ENCODE data around the gene PARD3. TPM values are rescaled to one million over a fixed set of nuclear protein-coding genes. Genes with fewer than 3 reads are reported as not detected.
"Not testable (repeated sequence)": the region's sequence is repeated elsewhere in the genome, so short reads cannot be mapped to it uniquely, and the experiment has no call there.

The PARD3 gene
- polyA plus RNA-seq, 3 donors from 2014 or later, result 0.72 TPM; not detected in 2

DNA sequence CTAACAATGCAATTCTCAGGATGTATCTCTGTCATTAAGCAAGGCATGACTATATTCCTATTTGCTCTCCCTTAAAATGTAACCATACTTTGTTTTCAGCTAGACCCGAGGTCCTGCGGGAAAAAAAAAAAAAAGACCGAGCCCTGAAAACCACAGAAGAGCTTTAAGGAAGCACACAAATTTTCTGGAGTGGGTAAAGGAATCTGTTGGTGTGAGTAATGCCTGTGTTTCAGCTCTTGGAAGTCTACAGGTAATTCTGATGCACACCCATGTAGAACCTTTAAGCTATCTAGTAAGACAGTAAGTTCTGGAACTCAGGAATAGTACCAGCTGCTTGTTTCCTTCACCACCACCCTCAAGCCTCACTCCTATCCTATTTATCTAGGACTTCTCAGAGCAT lies 351.1 kb downstream of the PARD3 start:
- Mint-ChIP-seq H3K27me3 (ENCODE audit: low read depth in 3 of 3) (peaks cover 0 to 3% (median 2%) of the 10 kb centered on the region in 3 donors), H3K4me3 (no peak overlapping the region), H3K4me1 (no peaks in the 10 kb centered on the region), H3K27ac (no peak overlapping the region), H3K9me3 (peaks cover 0 to 3% (median 0%) of the 10 kb centered on the region in 6 donors), H3K36me3 (no peaks in the 10 kb centered on the region)
- DNase-seq, result no peak

DNA sequence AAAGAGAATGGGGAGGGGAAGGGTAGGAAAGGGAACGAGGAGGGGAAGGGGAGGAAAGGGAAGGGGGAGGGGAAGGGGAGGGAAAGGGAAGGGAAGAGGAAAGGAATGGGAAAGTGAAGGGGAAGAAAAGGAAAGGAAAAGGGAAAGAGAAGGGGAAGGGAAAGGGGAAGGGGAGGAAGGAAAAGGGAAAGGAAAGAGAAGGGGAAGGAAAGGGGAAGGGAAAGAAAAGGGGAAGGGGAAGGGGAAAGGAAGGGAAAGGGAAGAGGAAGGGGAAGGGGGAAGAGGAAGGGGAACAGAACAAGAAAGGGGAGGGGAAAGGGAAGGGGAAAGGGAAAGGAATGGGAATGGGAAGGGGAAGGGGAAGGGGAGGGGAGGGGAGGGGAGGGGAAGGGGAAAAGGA lies 352.1 kb downstream of the PARD3 start:
- H3K4me3 Mint-ChIP-seq, result no peak overlapping the region

GRCh38 chr10:34462056-34462455 lies 353.0 kb downstream of the PARD3 start:
- H3K36me3 Mint-ChIP-seq, result no peaks in the 10 kb centered on the region
- no peak overlapping the region for H3K27ac Mint-ChIP-seq
- no peaks in the 10 kb centered on the region for H3K4me1 Mint-ChIP-seq
- no peak overlapping the region for H3K4me3 Mint-ChIP-seq
- peaks cover 0 to 2% (median 0%) of the 10 kb centered on the region in 3 donors for H3K27me3 Mint-ChIP-seq (ENCODE audit: low read depth in 3 of 3)
- H3K9me3 Mint-ChIP-seq, result peaks cover 0 to 3% (median 0%) of the 10 kb centered on the region in 6 donors
- no peak for DNase-seq

More for the DNA sequence above, 352.1 kb downstream of the PARD3 start:
- Mint-ChIP-seq H3K27me3 (ENCODE audit: low read depth in 3 of 3) (peaks cover 0 to 2% (median 0%) of the 10 kb centered on the region in 3 donors), H3K4me1 (no peaks in the 10 kb centered on the region), H3K36me3 (no peaks in the 10 kb centered on the region), H3K9me3 (peaks cover 0 to 3% (median 0%) of the 10 kb centered on the region in 6 donors), H3K27ac (no peak overlapping the region)
- no peak for DNase-seq

- H3K36me3 Mint-ChIP-seq, result no peaks in the 10 kb centered on the region
- no peaks in the 10 kb centered on the region for H3K4me1 Mint-ChIP-seq
Observed at GRCh38 chr10:34454590-34455261, 360.4 kb downstream of the PARD3 start.

GRCh38 chr10:34449836-34450235 lies 365.3 kb downstream of the PARD3 start:
- Mint-ChIP-seq H3K27ac (no peak overlapping the region), H3K36me3 (no peaks in the 10 kb centered on the region), H3K4me3 (no peak overlapping the region), H3K9me3 (peaks cover 0 to 2% (median 0%) of the 10 kb centered on the region in 6 donors), H3K4me1 (no peaks in the 10 kb centered on the region), H3K27me3 (ENCODE audit: low read depth in 3 of 3) (peaks cover 0 to 6% (median 1%) of the 10 kb centered on the region in 3 donors)
- no peak for DNase-seq

More at GRCh38 chr10:34454590-34455261, 360.4 kb downstream of the PARD3 start:
- Mint-ChIP-seq H3K9me3 (peaks cover 0 to 2% (median 0%) of the 10 kb centered on the region in 6 donors), H3K27me3 (ENCODE audit: low read depth in 3 of 3) (peaks cover 0 to 3% (median 0%) of the 10 kb centered on the region in 3 donors), H3K27ac (no peak overlapping the region), H3K4me3 (no peak overlapping the region)
- no peak for DNase-seq

DNA sequence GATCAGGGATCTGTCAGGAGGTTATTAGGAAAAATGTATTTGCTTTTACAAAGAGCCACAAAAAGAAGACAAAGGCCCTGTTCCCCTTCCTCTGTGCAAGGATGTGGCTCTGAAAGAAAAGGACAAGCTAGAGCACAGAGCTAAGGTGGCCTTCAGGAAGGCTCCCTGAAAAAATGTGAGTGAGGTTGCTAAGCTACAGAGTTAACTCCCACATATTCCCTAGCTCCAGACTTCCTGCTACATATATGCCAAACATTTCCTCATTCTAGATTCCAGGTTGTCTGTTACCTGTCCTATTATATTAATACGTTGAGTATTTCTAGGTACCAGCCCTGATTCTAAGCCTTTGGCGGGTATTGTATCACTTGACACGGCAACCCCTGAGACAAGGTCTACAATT lies 369.0 kb downstream of the PARD3 start:
- Mint-ChIP-seq H3K27me3 (ENCODE audit: low read depth in 3 of 3) (peaks cover 0 to 6% (median 1%) of the 10 kb centered on the region in 3 donors), H3K9me3 (peaks cover 0 to 3% (median 0%) of the 10 kb centered on the region in 6 donors), H3K36me3 (no peaks in the 10 kb centered on the region), H3K4me3 (no peak overlapping the region), H3K27ac (no peak overlapping the region), H3K4me1 (no peaks in the 10 kb centered on the region)
- DNase-seq, result no peak

DNA sequence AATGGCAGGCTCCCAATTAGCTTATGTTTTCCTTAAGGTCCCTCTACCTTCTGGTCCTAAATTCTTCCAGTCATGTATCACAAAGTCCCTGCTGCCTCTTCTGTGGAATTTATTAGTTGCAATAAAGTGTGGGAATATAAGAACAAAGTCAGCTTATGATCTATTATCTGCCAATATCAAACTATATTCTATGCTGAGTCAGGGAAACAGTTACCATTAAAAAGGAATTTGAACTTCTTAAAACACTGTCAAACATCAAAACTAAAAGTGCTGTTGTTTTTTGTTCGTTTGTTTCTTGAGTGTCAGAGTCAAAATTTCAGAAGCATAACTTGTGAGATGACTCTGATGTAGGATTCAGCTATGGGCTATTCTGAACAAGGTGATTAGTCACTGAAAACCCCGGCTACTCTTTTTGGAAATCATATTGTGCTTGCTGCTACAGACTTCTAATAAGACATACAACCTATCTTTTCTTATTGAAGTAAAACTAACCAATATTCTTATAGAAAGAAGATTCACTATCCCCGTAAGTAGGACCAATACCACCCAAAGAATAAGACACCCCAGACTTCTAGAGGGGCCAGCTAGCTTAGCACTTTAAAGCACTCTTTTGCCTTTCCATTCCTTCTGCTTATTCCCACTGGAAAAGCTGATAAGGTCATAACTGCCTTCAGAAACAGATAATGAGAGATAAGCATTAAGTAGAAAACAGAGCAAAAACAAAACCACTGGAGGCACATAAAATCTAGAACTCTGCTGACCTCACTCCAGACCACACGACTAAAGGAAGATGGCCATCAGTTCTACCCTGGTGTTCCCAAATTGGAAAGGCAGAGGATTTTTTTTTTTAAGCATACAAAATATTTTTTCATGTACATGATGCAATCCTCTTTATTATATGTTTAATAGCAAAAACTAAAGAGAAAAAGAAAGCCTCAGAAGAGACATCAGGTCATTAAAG lies 370.6 kb downstream of the PARD3 start:
- no peak for DNase-seq
- Mint-ChIP-seq H3K4me3 (no peak overlapping the region), H3K9me3 (peaks cover 0 to 3% (median 0%) of the 10 kb centered on the region in 6 donors), H3K27ac (no peak overlapping the region), H3K27me3 (ENCODE audit: low read depth in 3 of 3) (peaks cover 1 to 6% (median 3%) of the 10 kb centered on the region in 3 donors), H3K4me1 (no peaks in the 10 kb centered on the region), H3K36me3 (no peaks in the 10 kb centered on the region)

DNA sequence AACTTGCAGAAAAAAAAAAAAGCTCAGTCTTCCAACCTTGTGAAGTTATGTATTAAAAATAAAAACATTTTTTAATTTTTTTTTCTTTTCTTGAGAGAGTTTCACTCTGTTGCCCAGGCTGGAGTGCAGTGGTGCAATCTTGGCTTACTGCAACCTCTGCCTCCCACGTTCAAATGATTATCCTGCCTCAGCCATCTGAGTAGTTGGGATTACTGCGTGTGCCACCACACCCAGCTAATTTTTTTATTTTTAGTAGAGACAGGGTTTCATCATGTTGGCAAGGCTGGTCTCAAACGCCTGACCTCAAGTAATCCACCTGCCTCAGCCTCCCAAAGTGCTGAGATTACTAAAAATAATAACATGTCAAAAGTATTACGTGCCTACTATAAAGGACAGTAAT lies 375.7 kb downstream of the PARD3 start:
- not testable (repeated sequence) for DNase-seq; H3K27ac Mint-ChIP-seq; H3K4me1 Mint-ChIP-seq; H3K27me3 Mint-ChIP-seq (ENCODE audit: low read depth in 3 of 3); H3K36me3 Mint-ChIP-seq; H3K9me3 Mint-ChIP-seq; H3K4me3 Mint-ChIP-seq

- H3K36me3 Mint-ChIP-seq, result no peaks in the 10 kb centered on the region
- H3K27me3 Mint-ChIP-seq (ENCODE audit: low read depth in 3 of 3), result peaks cover 0 to 4% (median 2%) of the 10 kb centered on the region in 3 donors
- no peak for DNase-seq
- no peak overlapping the region for H3K27ac Mint-ChIP-seq
- peaks cover 0 to 2% (median 0%) of the 10 kb centered on the region in 6 donors for H3K9me3 Mint-ChIP-seq
- H3K4me1 Mint-ChIP-seq, result no peaks in the 10 kb centered on the region
- peak overlapping the region in 1 of 5 donors; percentile 6 for H3K4me3 Mint-ChIP-seq
Observed at GRCh38 chr10:34438741-34439140, 376.4 kb downstream of the PARD3 start.

DNA sequence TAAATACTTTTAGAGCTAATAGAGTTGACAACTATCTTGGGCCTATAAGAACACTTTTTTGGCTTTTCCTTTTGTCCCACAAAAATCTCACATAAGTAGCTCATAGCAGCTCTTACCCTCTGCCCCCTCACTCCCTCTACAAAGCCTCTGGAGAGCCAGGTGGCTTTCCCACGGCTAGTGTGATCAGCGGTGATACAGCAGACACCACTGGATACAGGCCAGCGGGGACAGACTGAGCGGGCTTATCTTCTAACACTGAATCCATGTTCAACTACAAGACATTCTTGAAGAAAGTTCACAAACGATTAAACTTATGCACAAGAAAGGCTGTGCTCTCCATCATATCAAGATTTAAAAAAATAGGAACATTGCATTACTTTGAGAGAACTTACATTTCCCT lies 377.2 kb downstream of the PARD3 start:
- H3K4me3 Mint-ChIP-seq, result no peak overlapping the region

GRCh38 chr10:34434119-34434594 lies 380.9 kb downstream of the PARD3 start:
- no peak for DNase-seq
- no peak overlapping the region for H3K4me3 Mint-ChIP-seq
- no peaks in the 10 kb centered on the region for H3K36me3 Mint-ChIP-seq
- peaks cover 0 to 2% (median 2%) of the 10 kb centered on the region in 3 donors for H3K27me3 Mint-ChIP-seq (ENCODE audit: low read depth in 3 of 3)
- H3K9me3 Mint-ChIP-seq, result peaks cover 0 to 2% (median 0%) of the 10 kb centered on the region in 6 donors
- H3K27ac Mint-ChIP-seq, result no peak overlapping the region
- H3K4me1 Mint-ChIP-seq, result peaks cover 0 to 5% of the 10 kb centered on the region in 2 donors

More for the DNA sequence above, 377.2 kb downstream of the PARD3 start:
- Mint-ChIP-seq H3K27me3 (ENCODE audit: low read depth in 3 of 3) (peaks cover 0 to 4% (median 2%) of the 10 kb centered on the region in 3 donors), H3K36me3 (no peaks in the 10 kb centered on the region), H3K27ac (no peak overlapping the region), H3K9me3 (peaks cover 0 to 2% (median 0%) of the 10 kb centered on the region in 6 donors), H3K4me1 (no peaks in the 10 kb centered on the region)
- DNase-seq, result no peak

- Mint-ChIP-seq H3K27me3 (ENCODE audit: low read depth in 3 of 3) (peaks cover 0 to 2% (median 0%) of the 10 kb centered on the region in 3 donors), H3K27ac (no peak overlapping the region), H3K36me3 (no peaks in the 10 kb centered on the region), H3K4me3 (no peak overlapping the region), H3K4me1 (peaks cover 0 to 5% of the 10 kb centered on the region in 2 donors), H3K9me3 (no peaks in the 10 kb centered on the region)
- no peak for DNase-seq
Observed at GRCh38 chr10:34433241-34434076, 381.6 kb downstream of the PARD3 start.

DNA sequence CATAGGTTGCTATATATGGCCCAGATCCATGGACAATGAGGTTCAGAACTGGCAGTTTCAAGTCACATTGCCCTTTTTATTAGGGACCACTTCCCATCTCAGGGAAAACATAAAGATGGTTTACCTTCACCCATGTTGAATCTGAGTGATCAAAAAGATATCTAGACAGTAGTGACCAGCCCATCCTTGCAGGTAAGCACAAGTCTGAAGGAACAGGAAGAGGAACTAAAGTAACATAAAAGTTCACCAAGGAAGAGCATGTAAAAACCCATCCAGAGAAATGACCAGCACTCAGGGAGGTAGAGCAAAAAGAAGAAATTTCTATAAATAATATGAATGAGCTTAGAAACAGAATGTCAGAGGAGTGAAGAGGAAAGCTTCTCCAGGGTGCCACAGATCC lies 382.5 kb downstream of the PARD3 start:
- Mint-ChIP-seq H3K4me3 (no peak overlapping the region), H3K36me3 (no peaks in the 10 kb centered on the region), H3K4me1 (peaks cover 0 to 5% of the 10 kb centered on the region in 2 donors), H3K27ac (peak overlapping the region in 1 of 6 donors; percentile 25), H3K9me3 (no peaks in the 10 kb centered on the region), H3K27me3 (ENCODE audit: low read depth in 3 of 3) (peaks cover 0 to 2% (median 0%) of the 10 kb centered on the region in 3 donors)
- no peak for DNase-seq
